IMR-90 (cell line): ENCODE data around the gene RAPGEF5. TPM values are rescaled to one million over a fixed set of nuclear protein-coding genes. Genes with fewer than 3 reads are reported as not detected.

Experiments used
- ATAC-seq: fragments of 200-7000 bp; cut with Tn5 transposase; 2 replicates; pipeline ENCODE4 v1.9.1; 2020; ENCODE audit warnings: low read depth, mild to moderate bottlenecking, moderate library complexity
- BruUV-seq: library from RNA; stranded (reverse); fragments of 400-500 nt; replicated peaks from 2 replicates; lab custom pipeline; 2021; lab: Mats Ljungman, UMichigan
- CTCF ChIA-PET: fragments of 300-600 bp; formaldehyde crosslinking; extraction: SDS; loops from one replicate; lab custom pipeline; 2021; ENCODE audit warnings: antibody characterized with exemption; lab: Yijun Ruan, JAX
- POLR2A ChIA-PET: fragments of 300-600 bp; sonication (Branson Sonifier 250); formaldehyde crosslinking; loops from one replicate; lab custom pipeline; 2022; ENCODE audit warnings: antibody characterized with exemption; ENCODE audit not compliant: unreplicated experiment; lab: Charles Lee
- DNase-seq: peaks from one replicate; pipeline ENCODE4 v3.0.0; 2013
- H2AFZ ChIP-seq: replicated peaks from 2 replicates; pipeline ENCODE3; 2013; ENCODE audit warnings: low read length, mild to moderate bottlenecking; ENCODE audit not compliant: poor library complexity
- H2AK5ac ChIP-seq: 2 replicates; pipeline ENCODE4 v1.6.1; 2013; ENCODE audit warnings: low read depth, low read length, inconsistent platforms
- H2AK9ac ChIP-seq: replicated peaks from 2 replicates; pipeline ENCODE3; 2013; ENCODE audit warnings: mild to moderate bottlenecking, low read depth, low read length, moderate library complexity; ENCODE audit not compliant: poor library complexity
- H2BK120ac ChIP-seq: 2 replicates; pipeline ENCODE4 v1.6.1; 2013; ENCODE audit warnings: low read depth, low read length, inconsistent platforms
- H2BK15ac ChIP-seq: 3 replicates; pipeline ENCODE4 v1.6.1; 2013; ENCODE audit warnings: low read depth, low read length, inconsistent platforms
- H2BK20ac ChIP-seq: 2 replicates; pipeline ENCODE4 v1.6.1; 2013; ENCODE audit warnings: low read depth, mild to moderate bottlenecking, inconsistent platforms, low read length, moderate library complexity
- H2BK5ac ChIP-seq: 2 replicates; pipeline ENCODE4 v1.6.1; 2013; ENCODE audit warnings: mild to moderate bottlenecking, low read depth, low read length, inconsistent platforms; ENCODE audit not compliant: poor library complexity, severe bottlenecking
- H3K14ac ChIP-seq: replicated peaks from 2 replicates; pipeline ENCODE4 v1.6.1; 2013; ENCODE audit warnings: low read depth, low read length, inconsistent platforms
- H3K18ac ChIP-seq: 2 replicates; pipeline ENCODE4 v1.6.1; 2013; ENCODE audit warnings: low read depth, low read length, control low read depth
- H3K23ac ChIP-seq: 2 replicates; pipeline ENCODE4 v1.6.1; 2013; ENCODE audit warnings: low read depth, low read length, inconsistent platforms
- H3K27ac ChIP-seq: 2 replicates; pipeline ENCODE4 v1.5.1; 2013; ENCODE audit warnings: mild to moderate bottlenecking, control low read depth, low read length; ENCODE audit not compliant: insufficient read depth
- H3K27me3 ChIP-seq: 2 replicates; pipeline ENCODE4 v1.6.1; 2013; ENCODE audit warnings: low read length; ENCODE audit not compliant: control insufficient read depth, insufficient read depth
- H3K36me3 ChIP-seq: 2 replicates; pipeline ENCODE4 v1.6.1; 2013; ENCODE audit warnings: low read length, mixed read lengths; ENCODE audit not compliant: control insufficient read depth, insufficient read depth
- H3K4ac ChIP-seq: 2 replicates; pipeline ENCODE4 v1.6.1; 2013; ENCODE audit warnings: low read depth, low read length, inconsistent platforms
- H3K4me1 ChIP-seq: 2 replicates; pipeline ENCODE4 v1.6.1; 2013; ENCODE audit warnings: low read length, mixed read lengths; ENCODE audit not compliant: control insufficient read depth, insufficient read depth
- H3K4me2 ChIP-seq: 2 replicates; pipeline ENCODE4 v1.6.1; 2013; ENCODE audit warnings: low read depth, mild to moderate bottlenecking, control low read depth, low read length, moderate library complexity
- H3K4me3 ChIP-seq: 2 replicates; pipeline ENCODE4 v1.5.1; 2013; ENCODE audit warnings: low read depth, mild to moderate bottlenecking, control low read depth, low read length, moderate library complexity; ENCODE audit not compliant: insufficient read depth
- H3K56ac ChIP-seq: 2 replicates; pipeline ENCODE4 v1.6.1; 2013; ENCODE audit warnings: low read length, inconsistent platforms; ENCODE audit not compliant: insufficient read depth; ENCODE audit errors: extremely low read depth
- H3K79me1 ChIP-seq, 2 experiments: 2 replicates each; pipeline ENCODE4 v1.6.1; 2013; ENCODE audit warnings: low read length in 2 of 2, inconsistent platforms in 1 of 2, low read depth in 1 of 2
- H3K9ac ChIP-seq: 2 replicates; pipeline ENCODE4 v1.6.1; 2013; ENCODE audit warnings: low read depth, low read length, control low read depth
- H3K9me1 ChIP-seq: 2 replicates; pipeline ENCODE4 v1.6.1; 2013; ENCODE audit warnings: low read length, inconsistent platforms; ENCODE audit not compliant: insufficient read depth
- H3K9me3 ChIP-seq: 2 replicates; pipeline ENCODE4 v1.6.1; 2013; ENCODE audit warnings: low read length; ENCODE audit not compliant: control insufficient read depth, insufficient read depth
- H4K20me1 ChIP-seq: 2 replicates; pipeline ENCODE4 v1.6.1; 2013; ENCODE audit warnings: low read length, inconsistent platforms; ENCODE audit not compliant: insufficient read depth
- H4K5ac ChIP-seq: 2 replicates; pipeline ENCODE4 v1.6.1; 2013; ENCODE audit warnings: mild to moderate bottlenecking, low read depth, low read length, control low read depth
- H4K8ac ChIP-seq, 2 experiments: 2 replicates each; pipeline ENCODE4 v1.6.1; 2013; ENCODE audit warnings: low read depth in 2 of 2, low read length in 2 of 2, control low read depth in 1 of 2, inconsistent platforms in 1 of 2
- H4K91ac ChIP-seq: 2 replicates; pipeline ENCODE4 v1.6.1; 2013; ENCODE audit warnings: low read depth, low read length, inconsistent platforms; ENCODE audit not compliant: insufficient read depth
- CEBPB ChIP-seq: IDR thresholded peaks from 2 replicates; pipeline ENCODE4 v1.6.1; 2012; ENCODE audit warnings: low read depth, low read length, improper control_type of control experiment
- CHD1 ChIP-seq: IDR thresholded peaks from 2 replicates; pipeline ENCODE4 v1.6.1; 2012; ENCODE audit warnings: low read depth, low read length, improper control_type of control experiment
- MAZ ChIP-seq: IDR thresholded peaks from 2 replicates; pipeline ENCODE4 v1.6.1; 2012; ENCODE audit warnings: low read depth, mild to moderate bottlenecking, low read length, improper control_type of control experiment, moderate library complexity, borderline replicate concordance
- MXI1 ChIP-seq: IDR thresholded peaks from 2 replicates; pipeline ENCODE4 v1.6.1; 2012; ENCODE audit warnings: low read depth, mild to moderate bottlenecking, low read length, moderate library complexity, borderline replicate concordance
- RAD21 ChIP-seq: IDR thresholded peaks from 2 replicates; pipeline ENCODE4 v1.6.1; 2012; ENCODE audit warnings: low read length, improper control_type of control experiment
- SMC3 ChIP-seq: fragments of 150-350 bp; IDR thresholded peaks from 2 replicates; pipeline ENCODE4 v1.6.1; 2016; ENCODE audit warnings: low read depth, mild to moderate bottlenecking, antibody characterized with exemption, low read length, moderate library complexity
- whole genome bisulfite sequencing, 2 experiments: methylation state at CpG; one replicate each; pipeline versions ENCODE4 v1.1.5 to v1.1.7; 2013; ENCODE audit warnings: missing lambda C conversion rate in 2 of 2; ENCODE audit not compliant: insufficient read length in 1 of 2; ENCODE audit errors: extremely low coverage in 2 of 2; 5-methylcytosine and 5-hydroxymethylcytosine counted together
- dilution Hi-C: fragments of 300-500 bp; cut with HindIII; formaldehyde crosslinking; loops from one replicate; pipeline ENCODE4 v1.14.3; 2018; ENCODE audit warnings: low sequenced_read_pairs; ENCODE audit not compliant: unreplicated experiment
- in situ Hi-C: fragments of 300-500 bp; cut with MboI; formaldehyde crosslinking; loops from 3 replicates; pipeline ENCODE4 v1.14.3; 2019; ENCODE audit warnings: low sequenced_read_pairs, inconsistent platforms, mixed read lengths
- intact Hi-C: fragments of 100-400 bp; cut with micrococcal nuclease; formaldehyde crosslinking; loops from 2 replicates; pipeline ENCODE4 v1.10.0; 2022
- polyA plus RNA-seq, 3 experiments: library from polyadenylated mRNA; depleted of rRNA; stranded (reverse); fragments of >200 nt; gene quantifications; 2 replicates each; pipeline ENCODE4 v1.2.3, GENCODE V29; 2012; ENCODE audit warnings: low replicate concordance in 1 of 3
- total RNA-seq: library from RNA; depleted of rRNA; stranded (reverse); fragments of >200 nt; gene quantifications from 2 replicates; pipeline ENCODE4 v1.2.3, GENCODE V29; 2012

RAPGEF5 gene
- total and polyA plus RNA-seq, 2 of the 4 experiments (the other 2 are of a cell fraction), result 0.05 to 0.18 TPM

- Histone ChIP-seq H3K9me3 (no peaks in the 10 kb centered on the region), H2AK9ac (no peak overlapping the region), H2AK5ac (no peak overlapping the region), H4K5ac (no peak overlapping the region), H3K4ac (no peak overlapping the region), H3K18ac (no peak overlapping the region), H3K9ac (no peak overlapping the region), H3K36me3 (no peaks in the 10 kb centered on the region), H3K79me1 (no peaks in the 10 kb centered on the region), H3K4me1 (no peaks in the 10 kb centered on the region), H3K23ac (no peak overlapping the region), H3K27ac (no peak overlapping the region), H4K20me1 (no peaks in the 10 kb centered on the region), H2AFZ (no peak overlapping the region), H3K56ac (no peak overlapping the region), H4K8ac (no peak overlapping the region), H2BK120ac (no peak overlapping the region), H2BK5ac (no peak overlapping the region), H2BK15ac (no peak overlapping the region), H3K14ac (no peak overlapping the region), H4K91ac (no peak overlapping the region), H3K4me3 (no peak overlapping the region), H3K4me2 (no peak overlapping the region), H2BK20ac (no peak overlapping the region), H3K27me3 (0 out of 2 replicates have a peak, but pooled peaks cover 1% of the 10 kb centered on the region), H3K9me1 (no peaks in the 10 kb centered on the region)
- POLR2A ChIA-PET, result no interaction called here
- in situ Hi-C loops (no loop called here), dilution Hi-C loops (no loop called here), intact Hi-C loops (no loop called here)
- CTCF ChIA-PET, result no interaction called here
- no CpG with 5 or more reads among the region's 6 CpGs for WGBS, 2 experiments
- no peak for TF ChIP-seq SMC3
- no peak for TF ChIP-seq RAD21
- no peak for TF ChIP-seq MXI1
- no peak for TF ChIP-seq MAZ
- no peak for TF ChIP-seq CHD1
- TF ChIP-seq CEBPB, result no peak
- BruUV-seq, result no TSS peak
- DNase-seq (no peak), ATAC-seq (no peak)
Observed at GRCh38 chr7:22268884-22269421, 88.0 kb downstream of the RAPGEF5 start.
